HG02943 (cell line): ENCODE measurements around the gene GALNT1.

Experiments used
- ATAC-seq: cut with Tn5 transposase; IDR thresholded peaks from one replicate; pipeline ENCODE4 v1.9.1; 2021; ENCODE audit warnings: mild to moderate bottlenecking, low read depth, moderate library complexity; ENCODE audit not compliant: unreplicated experiment

Gene GALNT1

GRCh38 chr18:35581898-35582641 lies 530 bp downstream of the GALNT1 start:
- ATAC-seq: no peak

GRCh38 chr18:35582899-35583558 lies 1.5 kb downstream of the GALNT1 start:
- ATAC-seq: no peak

GRCh38 chr18:35584735-35585134 lies 3.2 kb downstream of the GALNT1 start:
- ATAC-seq: no peak

- no peak for ATAC-seq
Observed at GRCh38 chr18:35585608-35586007, 4.1 kb downstream of the GALNT1 start.

- no peak for ATAC-seq
Observed at GRCh38 chr18:35588122-35588521, 6.6 kb downstream of the GALNT1 start.

- no peak for ATAC-seq
Observed at GRCh38 chr18:35588995-35589394, 7.5 kb downstream of the GALNT1 start.

- ATAC-seq: no peak
Observed at GRCh38 chr18:35589546-35589945, 8.0 kb downstream of the GALNT1 start.

- no peak for ATAC-seq
Observed at GRCh38 chr18:35590935-35591334, 9.4 kb downstream of the GALNT1 start.

- ATAC-seq: peak; percentile 99
Observed at GRCh38 chr18:35592298-35592697, 10.8 kb downstream of the GALNT1 start.

GRCh38 chr18:35593859-35594258 lies 12.3 kb downstream of the GALNT1 start:
- no peak for ATAC-seq

- no peak for ATAC-seq
Observed at GRCh38 chr18:35597758-35598157, 16.2 kb downstream of the GALNT1 start.

GRCh38 chr18:35602193-35602820 lies 20.8 kb downstream of the GALNT1 start:
- no peak for ATAC-seq

GRCh38 chr18:35603008-35603407 lies 21.5 kb downstream of the GALNT1 start:
- no peak for ATAC-seq

GRCh38 chr18:35603528-35603927 lies 22.0 kb downstream of the GALNT1 start:
- ATAC-seq: no peak

GRCh38 chr18:35604369-35604768 lies 22.8 kb downstream of the GALNT1 start:
- no peak for ATAC-seq

- ATAC-seq: no peak
Observed at GRCh38 chr18:35605686-35606417, 24.3 kb downstream of the GALNT1 start.

- ATAC-seq: no peak
Observed at GRCh38 chr18:35609236-35609635, 27.7 kb downstream of the GALNT1 start.

GRCh38 chr18:35610089-35610488 lies 28.5 kb downstream of the GALNT1 start:
- no peak for ATAC-seq

- no peak for ATAC-seq
Observed at GRCh38 chr18:35610724-35611123, 29.2 kb downstream of the GALNT1 start.

GRCh38 chr18:35611518-35611917 lies 30.0 kb downstream of the GALNT1 start:
- no peak for ATAC-seq

GRCh38 chr18:35616074-35616473 lies 34.5 kb downstream of the GALNT1 start:
- ATAC-seq: no peak
